T47D (cell line): ENCODE measurements around the gene APOBEC3B.
"Not testable (repeated sequence)": the region's sequence is repeated elsewhere in the genome, so short reads cannot be mapped to it uniquely, and the experiment has no call there.

Experiments
- DNase-seq, 2 experiments: peaks; one replicate each; pipeline versions ENCODE4 v3.0.0 to v3.0.0-alpha.2; 2011 to 2012; ENCODE audit warnings: low read depth in 1 of 2, low spot score in 1 of 2
- JUND ChIP-seq: IDR thresholded peaks from 2 replicates; pipeline ENCODE4 v1.6.1; 2012; ENCODE audit warnings: low read depth
- in situ Hi-C: cut with HindIII; loops from 2 replicates; pipeline ENCODE4 v1.10.0; 2016; ENCODE audit warnings: low sequenced_read_pairs, low pct_unique_long_range_greater_than_20kb

APOBEC3B gene

DNA sequence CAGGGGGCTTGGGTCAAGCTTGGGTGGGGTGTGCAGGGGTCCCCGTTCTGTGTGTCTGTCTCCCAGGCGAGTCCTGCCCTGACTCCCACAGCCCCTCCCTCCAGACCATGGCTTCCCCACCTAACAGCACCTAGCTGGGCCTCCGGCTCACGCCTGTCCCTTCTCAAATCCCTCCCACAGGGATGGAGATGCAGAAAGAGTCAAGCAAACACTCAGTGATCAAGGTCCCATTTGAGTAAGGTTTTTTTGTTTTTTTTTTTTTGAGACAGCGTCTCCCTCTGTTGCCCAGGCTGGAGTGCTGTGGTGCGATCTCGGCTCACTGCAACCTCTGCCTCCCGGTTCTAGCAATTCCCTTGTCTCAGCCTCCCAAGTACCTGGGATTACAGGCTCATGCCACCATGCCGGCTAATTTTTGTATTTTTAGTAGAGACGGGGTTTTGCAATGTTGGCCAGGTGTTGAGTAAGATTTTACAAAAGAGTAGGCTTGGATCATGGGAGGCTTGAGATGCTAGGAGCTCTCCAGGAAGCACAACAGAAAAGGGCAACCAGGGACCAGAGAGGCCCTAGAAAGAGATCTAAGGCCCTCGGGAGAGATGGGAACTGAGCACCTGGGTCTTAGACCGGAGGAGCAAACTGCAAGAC, 44.5 kb downstream of the APOBEC3B start:
- in situ Hi-C loops, result no loop called here
- TF ChIP-seq JUND, result no peak
- no peak for DNase-seq

DNA sequence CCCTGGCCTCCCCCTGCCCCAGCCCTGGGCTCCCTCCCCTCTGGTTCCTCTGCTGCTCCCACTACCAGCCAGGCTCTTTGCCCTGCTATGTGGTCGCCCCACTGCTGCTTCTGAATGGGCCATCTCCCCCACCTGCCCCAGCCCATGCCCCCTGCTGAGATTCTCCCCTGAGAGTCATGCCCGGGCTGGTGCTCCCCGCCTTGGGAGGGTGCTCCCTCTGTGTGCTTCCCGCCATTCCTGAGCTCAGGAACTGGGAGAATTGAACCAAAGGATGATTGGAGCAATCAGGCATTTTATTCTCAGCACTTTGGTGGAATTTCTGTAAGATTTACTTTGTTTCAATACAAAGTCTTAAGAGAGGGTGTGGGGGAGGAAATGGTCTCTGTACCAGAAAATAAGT, 45.6 kb downstream of the APOBEC3B start:
- no peak for TF ChIP-seq JUND
- in situ Hi-C loops, result no loop called here
- DNase-seq, result no peak

DNA sequence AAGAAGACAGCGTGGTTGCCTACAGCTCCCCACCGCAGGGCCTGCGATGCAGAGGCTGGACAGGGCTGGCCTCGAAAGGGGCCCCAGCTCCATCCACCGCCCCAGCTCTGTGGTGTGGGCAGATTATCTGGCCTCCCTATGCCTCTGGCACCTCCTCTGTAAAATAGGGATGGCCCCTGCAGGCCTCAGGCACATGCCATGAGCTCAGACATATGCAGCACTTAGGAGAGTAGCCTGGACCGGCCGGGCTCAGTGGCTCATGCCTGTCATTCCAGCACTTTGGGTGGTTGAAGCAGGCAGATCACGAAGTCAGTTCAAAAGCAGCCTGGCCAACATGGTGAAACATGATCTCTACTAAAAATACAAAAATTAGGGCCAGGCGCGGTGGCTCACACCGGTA, 46.1 kb downstream of the APOBEC3B start:
- no peak for TF ChIP-seq JUND
- DNase-seq, result no peak
- in situ Hi-C loops, result no loop called here

DNA sequence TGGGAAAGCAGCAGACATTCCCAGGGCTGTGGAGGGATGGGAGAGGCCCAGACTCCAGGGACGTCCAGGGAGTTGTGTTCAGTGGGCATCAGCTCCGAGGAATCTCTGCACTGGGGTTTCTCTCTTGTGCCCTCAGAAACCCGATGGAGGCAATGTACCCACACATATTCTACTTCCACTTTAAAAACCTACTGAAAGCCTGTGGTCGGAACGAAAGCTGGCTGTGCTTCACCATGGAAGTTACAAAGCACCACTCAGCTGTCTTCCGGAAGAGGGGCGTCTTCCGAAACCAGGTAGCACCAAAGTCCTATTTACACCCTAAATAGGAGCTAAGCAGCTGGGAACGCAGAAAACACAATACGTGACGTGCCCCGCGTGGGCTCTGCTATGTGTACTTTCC, 47.1 kb downstream of the APOBEC3B start:
- no peak for DNase-seq
- no peak for TF ChIP-seq JUND
- in situ Hi-C loops, result no loop called here

DNA sequence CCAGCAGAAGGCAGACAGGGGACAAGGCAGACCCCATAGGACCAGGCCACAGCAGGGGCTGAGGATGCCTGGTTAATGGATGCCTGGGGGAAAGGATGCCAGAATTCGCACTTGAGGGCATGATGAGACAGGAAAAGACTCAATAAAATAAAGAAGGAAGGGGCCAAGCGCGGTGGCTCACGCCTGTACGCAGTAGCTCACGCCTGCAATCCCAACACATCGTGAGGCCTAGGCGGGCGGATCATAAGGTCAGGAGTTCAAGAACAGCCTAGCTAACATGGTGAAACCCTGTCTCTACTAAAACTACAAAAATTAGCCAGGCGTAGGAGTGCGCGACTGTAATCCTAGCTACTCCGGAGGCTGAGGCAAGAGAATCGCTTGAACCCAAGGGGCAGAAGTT, 48.6 kb downstream of the APOBEC3B start:
- no peak for DNase-seq
- in situ Hi-C loops, result no loop called here
- TF ChIP-seq JUND, result no peak

DNA sequence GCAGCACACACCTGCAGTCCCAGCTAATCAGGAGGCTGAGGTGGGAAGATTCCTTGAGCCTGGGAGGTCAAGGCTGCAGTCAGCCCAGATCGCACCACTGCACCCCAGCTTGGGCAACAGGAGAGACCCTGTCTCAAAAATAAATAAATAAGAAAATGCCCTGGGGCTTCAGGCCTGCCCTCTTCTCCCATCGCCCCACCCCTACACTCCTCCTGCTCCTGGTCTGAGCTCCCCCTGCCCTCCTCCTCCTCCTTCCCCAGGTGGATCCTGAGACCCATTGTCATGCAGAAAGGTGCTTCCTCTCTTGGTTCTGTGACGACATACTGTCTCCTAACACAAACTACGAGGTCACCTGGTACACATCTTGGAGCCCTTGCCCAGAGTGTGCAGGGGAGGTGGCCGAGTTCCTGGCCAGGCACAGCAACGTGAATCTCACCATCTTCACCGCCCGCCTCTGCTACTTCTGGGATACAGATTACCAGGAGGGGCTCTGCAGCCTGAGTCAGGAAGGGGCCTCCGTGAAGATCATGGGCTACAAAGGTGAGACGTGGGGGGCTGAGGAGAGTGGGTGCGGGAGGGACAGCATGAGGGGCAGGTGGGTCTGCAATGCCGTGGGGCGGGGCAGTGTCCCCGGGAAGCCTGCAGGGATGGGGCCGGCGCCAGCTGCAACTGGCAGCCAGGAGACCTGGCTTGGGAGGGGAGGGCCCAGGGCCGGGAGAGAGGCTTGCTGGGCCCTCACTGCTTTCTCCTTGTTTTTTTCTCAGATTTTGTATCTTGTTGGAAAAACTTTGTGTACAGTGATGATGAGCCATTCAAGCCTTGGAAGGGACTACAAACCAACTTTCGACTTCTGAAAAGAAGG, 49.5 kb downstream of the APOBEC3B start:
- DNase-seq, in situ Hi-C loops: not testable (repeated sequence)

DNA sequence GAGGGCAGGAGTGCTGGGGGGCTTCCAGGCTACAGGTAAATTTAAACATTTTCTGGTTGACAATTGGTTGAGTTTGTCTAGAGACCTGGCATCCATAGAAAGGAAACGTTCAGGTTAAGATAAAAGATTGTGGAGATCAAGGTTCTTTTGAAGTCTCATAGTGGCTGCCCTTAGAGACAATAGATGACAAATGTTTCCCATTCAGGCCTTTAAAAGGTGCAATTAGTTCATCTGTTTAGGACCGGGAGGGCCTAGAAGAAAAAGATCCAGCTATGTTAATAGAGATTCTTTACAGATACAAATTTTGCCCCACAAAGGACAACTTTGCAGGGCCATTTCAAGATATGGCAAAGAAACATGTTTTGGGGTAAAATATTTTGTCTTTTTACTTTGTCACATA, 54.9 kb downstream of the APOBEC3B start:
- DNase-seq, in situ Hi-C loops: not testable (repeated sequence)

DNA sequence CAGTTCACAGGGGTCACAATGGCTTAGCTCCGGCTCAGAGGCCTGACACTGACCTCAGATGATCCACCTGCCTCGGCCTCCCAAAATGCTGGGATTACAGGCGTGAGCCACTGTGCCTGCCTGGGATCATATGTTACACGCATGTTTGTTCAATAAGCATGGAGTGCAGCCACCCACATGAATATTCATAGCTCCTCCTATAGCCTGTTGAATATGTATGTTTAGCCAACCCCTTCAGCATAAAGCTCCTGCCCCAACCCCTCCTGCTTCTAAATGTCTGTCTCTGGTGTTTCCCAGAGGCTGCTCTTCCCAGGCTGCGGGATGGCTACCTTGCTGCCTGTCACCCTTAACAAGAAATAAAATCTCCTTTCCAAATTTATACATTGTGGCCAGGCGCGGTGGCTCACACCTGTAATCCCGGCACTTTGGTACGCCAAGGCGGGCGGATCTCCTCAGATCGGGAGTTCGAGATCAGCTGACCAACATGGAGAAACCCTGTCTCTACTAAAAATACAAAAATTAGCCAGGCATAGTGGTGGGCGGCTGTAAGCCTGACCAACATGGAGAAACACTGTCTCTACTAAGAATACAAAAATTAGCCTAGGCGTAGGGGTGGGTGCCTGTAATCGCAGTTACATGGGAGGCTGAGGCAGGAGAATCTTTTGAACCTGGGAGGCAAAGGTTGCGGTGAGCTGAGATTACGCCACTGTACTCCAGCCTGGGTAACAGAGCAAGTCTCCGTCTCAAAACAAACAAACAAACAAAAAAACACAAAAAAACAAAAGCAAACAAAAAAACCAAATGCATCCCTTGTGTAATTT, 57.4 kb downstream of the APOBEC3B start:
- in situ Hi-C loops, result no loop called here
- peak in 1 of 2 experiments; percentile 8 for DNase-seq

DNA sequence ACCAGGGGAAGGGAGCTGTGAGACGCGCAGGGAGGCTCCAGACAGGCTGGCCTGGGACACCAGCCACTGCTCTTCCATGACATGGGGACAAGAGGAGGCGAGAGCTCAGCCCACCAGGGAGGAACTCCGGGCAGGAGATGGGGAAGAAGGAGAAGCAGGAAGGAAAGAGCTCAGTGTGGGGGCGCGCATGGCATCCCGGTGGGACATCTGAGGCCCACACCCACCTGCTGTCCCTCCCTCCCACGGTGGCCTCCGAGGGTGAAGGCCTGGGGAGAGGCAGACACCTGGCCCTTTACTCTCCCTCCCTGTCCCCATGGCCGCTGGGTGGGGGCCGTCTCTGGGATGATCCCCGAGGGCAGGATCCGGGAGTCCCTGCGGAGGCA, 58.0 kb downstream of the APOBEC3B start:
- DNase-seq, in situ Hi-C loops: not testable (repeated sequence)

More for the DNA sequence above, 57.4 kb downstream of the APOBEC3B start:
- TF ChIP-seq JUND, result no peak

DNA sequence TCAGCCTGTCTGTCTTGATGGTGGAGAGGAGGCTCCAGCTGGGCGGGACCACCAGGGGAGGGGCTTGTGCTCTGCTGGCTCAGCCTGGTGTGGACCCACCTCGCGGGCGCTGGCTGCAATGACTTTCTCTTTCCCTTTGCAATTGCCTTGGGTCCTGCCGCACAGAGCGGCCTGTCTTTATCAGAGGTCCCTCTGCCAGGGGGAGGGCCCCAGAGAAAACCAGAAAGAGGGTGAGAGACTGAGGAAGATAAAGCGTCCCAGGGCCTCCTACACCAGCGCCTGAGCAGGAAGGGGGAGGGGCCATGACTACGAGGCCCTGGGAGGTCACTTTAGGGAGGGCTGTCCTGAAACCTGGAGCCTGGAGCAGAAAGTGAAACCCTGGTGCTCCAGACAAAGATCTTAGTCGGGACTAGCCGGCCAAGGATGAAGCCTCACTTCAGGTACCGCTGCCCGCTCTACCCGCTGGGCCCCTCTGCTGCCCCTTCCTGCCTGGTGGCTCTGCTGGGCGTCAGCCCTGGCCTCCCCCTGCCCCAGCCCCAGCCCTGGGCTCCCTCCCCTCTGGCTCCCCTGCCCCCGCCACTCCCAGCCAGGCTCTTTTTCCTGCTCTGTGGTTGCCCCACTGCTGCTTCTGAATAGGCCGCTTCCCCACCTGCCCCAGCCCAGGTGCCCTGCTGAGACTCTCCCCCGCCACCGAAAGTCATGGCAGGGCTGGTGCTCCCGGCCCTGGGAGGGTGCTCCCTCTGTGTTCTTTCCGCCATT, 58.6 kb downstream of the APOBEC3B start, which contains the start of gene APOBEC3F:
Gene APOBEC3F, plus strand, starts transcription at position 327 of the 759 bp plus-strand sequence. Its CDS starts 97 bp downstream, at position 424.
- in situ Hi-C loops, result not testable (repeated sequence)
- peak in 1 of 2 experiments; percentile 66 for DNase-seq

DNA sequence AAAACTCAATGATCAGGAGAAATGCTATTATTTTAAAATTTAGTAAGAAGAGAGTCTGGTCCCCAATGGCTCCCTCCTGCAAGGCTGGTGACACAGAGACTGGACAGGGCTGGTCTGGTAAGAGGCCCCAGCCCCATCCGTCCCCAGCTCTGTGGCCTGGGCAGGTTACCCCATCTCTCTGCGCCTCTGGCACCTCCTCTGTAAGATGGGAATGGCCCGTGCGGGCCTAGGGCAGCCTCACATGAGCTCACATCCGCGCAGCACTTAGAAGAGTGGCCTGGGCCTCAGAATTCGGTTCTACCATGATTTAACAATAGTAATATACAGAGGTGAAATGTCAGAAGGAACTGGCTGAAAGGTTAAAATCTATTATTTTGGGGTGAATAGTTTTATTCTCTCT, 59.8 kb downstream of the APOBEC3B start:
- no peak for TF ChIP-seq JUND
- in situ Hi-C loops, result no loop called here
- no peak for DNase-seq
